ENCODE data around the gene TBX2.

The TBX2 gene

GRCh38 chr17:61388561-61389356 lies 10.9 kb upstream of the TBX2 start:
- no peak for DNase-seq

DNA sequence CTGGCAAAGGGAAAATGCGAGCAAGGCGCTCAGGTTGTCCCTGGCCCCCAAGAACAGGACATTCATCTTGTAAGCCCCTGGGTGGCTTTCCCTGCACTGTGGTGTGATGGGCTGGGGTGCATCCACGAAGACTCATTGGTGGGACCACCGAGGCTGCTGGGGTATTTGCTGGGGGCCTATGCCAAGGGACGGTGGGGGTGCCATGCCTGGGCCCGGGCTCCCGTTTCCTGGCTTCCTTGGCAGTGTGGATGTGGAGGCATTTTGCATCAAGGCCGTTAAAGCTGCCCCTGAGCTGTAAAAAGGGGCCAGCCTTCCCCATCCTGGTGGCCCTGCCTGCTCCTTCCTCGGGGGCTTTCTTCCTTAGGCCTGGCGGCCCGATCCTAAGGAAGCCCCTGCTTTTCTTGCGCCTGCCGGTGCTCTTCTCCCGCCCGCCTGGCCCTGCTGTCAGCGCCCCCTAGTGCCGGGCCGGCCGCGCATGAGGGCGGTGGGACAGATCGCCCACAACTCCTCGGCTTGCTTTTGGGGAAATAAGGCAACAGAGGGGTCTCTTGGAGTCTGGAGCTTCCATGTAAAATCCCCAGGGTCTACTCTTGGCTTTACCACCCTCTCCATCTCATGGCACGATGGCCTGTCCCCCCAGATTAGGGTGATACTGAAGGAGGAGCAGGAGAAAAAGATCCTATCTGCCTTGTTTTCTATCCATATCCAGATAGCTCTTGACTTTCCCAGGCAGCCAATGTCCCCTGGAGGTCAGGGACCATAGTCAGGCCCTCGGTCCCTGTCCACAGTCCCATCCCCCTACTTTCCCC lies 9.8 kb upstream of the TBX2 start:
- DNase-seq: no peak

DNA sequence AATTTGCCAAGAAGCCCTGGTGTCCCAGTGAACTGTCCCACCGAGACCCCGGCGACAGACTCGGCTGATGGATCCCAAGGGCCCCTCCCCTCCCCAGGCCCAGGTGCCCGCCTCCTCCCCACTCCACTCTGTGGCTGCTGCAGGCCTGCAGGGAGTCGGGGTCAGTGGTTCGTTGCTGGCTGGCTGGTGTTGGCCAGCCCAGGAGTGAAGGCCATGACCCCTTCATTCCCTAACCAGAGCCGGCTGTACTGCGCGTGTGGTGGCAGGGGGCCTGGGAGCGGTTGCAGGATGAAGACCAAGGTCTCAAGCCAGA lies 9.2 kb upstream of the TBX2 start:
- DNase-seq: no peak

DNA sequence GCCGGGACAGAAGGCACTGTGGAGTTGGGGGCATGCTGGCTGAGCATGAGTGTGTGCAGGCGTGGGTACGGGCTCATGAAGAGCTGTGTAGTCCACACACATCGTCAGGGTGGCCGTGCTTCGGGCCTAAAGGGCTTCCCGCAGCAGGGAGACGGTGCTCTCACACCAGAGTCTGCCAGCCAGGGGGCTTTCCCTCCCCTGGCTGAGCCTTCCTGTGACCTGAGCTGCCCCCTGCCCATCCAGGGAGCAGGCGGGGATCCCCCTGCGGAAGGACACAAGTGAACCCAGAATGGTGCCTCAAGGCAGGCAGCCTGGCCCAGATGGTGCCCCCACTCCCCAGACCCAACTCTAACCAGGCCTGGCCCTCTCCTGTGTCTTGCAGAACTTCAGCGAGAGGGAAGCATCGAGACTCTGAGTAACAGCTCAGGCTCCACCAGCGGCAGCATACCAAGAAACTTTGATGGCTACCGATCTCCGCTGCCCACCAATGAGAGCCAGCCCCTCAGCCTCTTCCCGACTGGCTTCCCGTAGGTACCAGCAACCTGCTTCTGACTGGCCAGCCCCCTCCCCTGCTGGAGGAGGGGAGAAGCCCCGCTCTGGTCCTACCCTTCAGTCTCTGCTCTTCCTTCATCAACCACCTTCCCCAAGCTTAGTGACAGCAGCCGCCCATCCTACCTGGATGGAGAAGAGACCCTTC lies 7.9 kb upstream of the TBX2 start:
- no peak for DNase-seq

GRCh38 chr17:61392679-61393078 lies 7.0 kb upstream of the TBX2 start:
- DNase-seq: no peak

- DNase-seq: no peak
Measured at GRCh38 chr17:61393550-61393903, 6.1 kb upstream of the TBX2 start.

DNA sequence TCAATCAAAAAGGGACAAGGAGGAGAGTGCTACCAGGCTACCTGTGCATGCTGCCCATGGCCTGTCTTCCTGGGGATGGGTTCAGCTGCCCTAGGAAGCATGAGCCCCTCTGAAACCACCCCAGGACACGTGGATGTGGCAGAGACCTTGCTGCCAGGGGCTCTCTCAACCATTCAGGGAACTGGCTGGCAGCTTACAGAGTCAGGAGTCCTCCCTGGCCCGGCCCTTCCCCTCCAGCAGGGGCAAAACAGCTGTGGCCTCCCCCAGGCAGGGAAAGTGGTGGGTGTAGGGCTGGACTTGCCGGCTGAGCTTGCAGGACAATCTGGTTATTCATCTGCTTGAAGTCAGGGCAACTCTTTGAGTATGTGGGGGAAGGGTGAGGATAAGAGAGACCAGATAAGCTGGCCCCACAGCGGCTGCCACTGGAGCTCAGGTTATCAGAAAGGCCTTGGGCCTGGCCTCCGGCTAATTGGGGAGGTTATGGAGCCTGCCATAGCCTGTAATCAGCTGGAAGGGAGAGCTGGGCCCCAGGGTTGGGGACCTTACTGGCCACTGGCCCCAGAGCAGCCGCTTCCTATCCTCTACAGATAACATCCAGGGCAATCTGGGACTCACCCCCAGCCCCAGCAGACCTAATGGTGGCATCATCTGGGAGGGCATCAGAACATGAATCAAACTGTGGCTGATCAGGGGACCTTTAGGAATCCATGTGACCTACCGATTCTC lies 5.6 kb upstream of the TBX2 start:
- no peak for DNase-seq

DNA sequence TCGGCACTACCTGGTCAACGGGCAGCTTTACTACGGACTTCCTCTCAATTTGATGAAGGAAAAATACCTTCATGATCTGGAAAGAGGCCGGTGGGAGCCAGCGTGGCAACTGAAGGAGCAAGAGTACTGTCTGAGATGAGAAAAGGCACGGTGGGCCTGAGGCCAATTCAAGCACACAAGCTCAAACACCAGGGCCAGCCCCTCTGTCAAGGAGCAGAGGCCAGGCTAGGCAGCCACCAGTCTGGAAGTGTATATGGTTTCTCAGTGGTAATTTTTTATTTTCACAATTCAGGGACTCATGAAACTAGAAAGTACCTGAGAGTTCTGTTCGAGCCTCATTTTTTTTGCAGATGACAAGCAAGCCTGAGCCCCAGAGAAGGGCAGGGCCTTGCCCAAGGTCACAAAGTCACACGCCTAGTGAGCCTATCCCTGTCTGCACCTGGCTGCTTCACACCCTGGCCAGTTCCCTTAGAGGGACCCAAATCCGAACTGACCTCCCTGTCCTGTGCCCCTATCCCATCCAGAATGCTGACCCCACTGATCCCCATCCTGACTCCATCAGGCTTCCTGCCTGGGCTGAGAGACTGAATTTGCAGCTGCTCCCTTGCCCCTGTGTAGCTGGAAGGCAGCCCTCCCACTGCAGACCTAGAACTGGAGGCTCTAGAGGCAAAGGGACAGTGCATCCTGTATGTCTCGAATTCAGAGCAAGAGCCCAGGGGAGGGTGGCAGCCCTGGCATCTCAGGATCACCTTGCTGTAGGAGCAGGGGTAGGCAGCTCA lies 4.8 kb upstream of the TBX2 start:
- no peak for DNase-seq

- DNase-seq: no peak
Measured at GRCh38 chr17:61395409-61395982, 4.1 kb upstream of the TBX2 start.

- DNase-seq: no peak
Measured at GRCh38 chr17:61395983-61396585, 3.6 kb upstream of the TBX2 start.

DNA sequence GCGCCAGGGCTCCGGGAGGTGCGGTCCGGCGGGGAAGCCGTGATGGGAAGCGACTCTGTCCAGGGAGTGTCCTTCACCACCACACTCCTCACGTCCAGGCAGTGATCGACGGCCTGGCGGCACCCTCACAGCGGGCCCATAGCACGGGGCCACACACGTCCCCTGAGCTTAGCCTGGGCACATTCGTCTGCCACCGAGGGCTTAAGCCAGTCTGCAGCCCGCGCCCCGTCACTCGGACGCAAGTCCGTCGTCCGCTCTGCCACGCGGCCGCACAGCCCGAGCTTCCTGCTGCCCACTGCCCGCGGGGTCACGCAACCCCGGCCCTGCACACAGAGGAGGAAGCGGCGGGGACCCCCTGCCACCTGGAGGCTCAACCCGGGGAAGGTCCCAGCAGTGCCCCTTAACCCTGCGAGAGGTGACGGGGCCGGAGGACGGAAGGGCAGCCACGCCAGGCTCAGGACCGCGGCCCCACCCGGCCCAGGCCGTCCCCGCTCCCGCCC lies 3.0 kb upstream of the TBX2 start:
- no peak for DNase-seq

GRCh38 chr17:61397086-61397842 lies 2.4 kb upstream of the TBX2 start:
- no peak for DNase-seq

GRCh38 chr17:61398721-61399130 lies 917 bp upstream of the TBX2 start:
- no peak for DNase-seq

- no peak for DNase-seq
Measured at GRCh38 chr17:61400066-61400716, 548 bp downstream of the TBX2 start.

GRCh38 chr17:61400717-61401388 lies 1.2 kb downstream of the TBX2 start:
- no peak for DNase-seq

DNA sequence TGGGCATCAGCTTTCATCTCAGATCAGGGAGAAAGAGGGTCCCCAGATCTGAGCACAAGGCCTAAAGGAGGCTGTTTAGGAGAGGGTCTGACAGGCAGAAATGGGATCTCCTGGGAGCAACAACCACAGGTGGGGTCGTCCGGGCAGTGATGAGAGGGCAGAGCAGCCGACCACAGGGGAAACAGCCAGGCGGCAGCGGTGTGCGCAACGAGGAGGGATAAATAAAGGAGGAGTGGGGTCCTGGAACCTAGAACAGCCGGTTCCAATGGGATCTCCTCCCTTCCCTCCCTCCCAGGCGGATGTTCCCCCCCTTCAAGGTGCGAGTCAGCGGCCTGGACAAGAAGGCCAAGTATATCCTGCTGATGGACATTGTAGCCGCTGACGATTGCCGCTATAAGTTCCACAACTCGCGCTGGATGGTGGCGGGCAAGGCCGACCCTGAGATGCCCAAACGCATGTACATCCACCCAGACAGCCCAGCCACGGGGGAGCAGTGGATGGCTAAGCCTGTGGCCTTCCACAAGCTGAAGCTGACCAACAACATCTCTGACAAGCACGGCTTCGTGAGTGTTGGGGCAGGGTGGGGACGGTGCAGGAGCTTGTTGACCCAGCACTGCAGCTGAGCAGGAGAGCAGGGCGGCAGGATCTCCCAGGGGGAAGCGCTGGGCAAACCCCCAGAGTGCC lies 1.9 kb downstream of the TBX2 start:
- DNase-seq: no peak

DNA sequence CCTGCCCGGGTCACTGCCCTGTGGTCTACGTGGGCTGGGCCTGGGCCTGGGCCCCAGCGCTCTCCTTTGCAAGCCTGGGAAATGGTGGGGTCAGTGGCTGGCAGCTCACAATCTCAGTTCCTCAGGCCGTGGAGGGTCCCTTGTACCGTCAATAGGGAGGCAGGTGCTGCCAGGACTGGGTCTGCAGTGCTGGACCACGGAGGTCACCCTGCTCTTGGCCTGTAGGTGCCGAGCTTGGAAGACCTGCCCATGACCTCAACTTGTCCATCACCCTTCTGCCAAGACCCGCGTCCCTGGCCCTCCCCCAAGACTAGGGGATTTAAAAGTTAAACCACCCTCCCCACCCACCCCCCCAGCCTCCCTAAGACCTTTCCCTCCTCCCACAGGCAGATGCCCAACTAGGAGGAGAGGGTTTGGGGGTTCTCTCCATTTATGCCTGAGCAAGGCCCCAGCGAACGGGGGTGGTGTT lies 2.5 kb downstream of the TBX2 start:
- no peak for DNase-seq

DNA sequence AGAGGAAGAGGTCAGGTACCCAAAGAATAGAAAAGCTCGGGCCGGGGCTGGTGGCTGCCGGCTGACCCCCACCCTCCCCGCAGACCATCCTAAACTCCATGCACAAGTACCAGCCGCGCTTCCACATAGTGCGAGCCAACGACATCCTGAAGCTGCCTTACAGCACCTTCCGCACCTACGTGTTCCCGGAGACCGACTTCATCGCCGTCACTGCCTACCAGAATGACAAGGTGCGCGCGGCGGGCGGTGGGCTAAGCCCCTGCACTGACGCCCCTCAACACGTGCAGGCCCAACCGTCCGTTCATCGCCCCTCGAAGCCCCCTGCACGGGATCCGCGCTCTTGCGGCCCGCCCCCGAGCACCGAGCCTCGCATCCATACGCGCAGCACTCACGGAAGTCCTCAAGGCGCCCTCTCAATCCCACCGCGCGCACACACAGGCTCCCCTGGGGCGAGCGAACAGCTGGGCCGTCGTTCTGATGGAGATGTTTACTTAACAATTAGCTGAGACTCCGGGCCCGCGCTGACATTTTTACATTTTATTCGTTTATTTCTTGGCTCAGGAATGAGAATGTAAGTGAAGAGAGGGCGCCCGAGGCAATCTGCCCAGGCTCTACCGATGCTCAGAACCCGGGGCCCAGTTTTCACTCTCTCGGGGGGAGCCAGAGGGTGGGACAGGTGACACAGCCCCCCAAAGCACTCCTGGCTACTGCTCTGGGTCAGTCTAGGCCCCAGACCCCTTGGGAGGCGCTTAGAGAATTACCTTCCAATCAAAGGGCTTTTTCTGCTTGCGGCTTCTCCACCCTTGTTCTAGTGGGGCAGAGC lies 3.5 kb downstream of the TBX2 start:
- no peak for DNase-seq

Data from right forelimb (tissue), 1 donor.